ENCODE measurements around the gene PRDM5.

The PRDM5 gene
- total RNA-seq: 0 to 1.3 (median 0.07) reads per million in 18 experiments

- DNase-seq: peak in 1 of 2 donors; percentile 7
These were observed at the start of gene PRDM5 for GRCh38 chr4:120922381-120923206. Gene PRDM5, minus strand, starts transcription at chr4:120922726. Its CDS starts 118 bp downstream, at chr4:120922608.

GRCh38 chr4:120971884-120972283 lies 49.4 kb upstream of the PRDM5 start:
- no peak for DNase-seq

GRCh38 chr4:120965938-120966337 lies 43.4 kb upstream of the PRDM5 start:
- DNase-seq: no peak

GRCh38 chr4:120964596-120964995 lies 42.1 kb upstream of the PRDM5 start:
- no peak for DNase-seq

GRCh38 chr4:120963449-120963848 lies 40.9 kb upstream of the PRDM5 start:
- no peak for DNase-seq

GRCh38 chr4:120960656-120961267 lies 38.2 kb upstream of the PRDM5 start:
- DNase-seq: no peak

- no peak for DNase-seq
These were observed 25.9 kb upstream of the PRDM5 start for GRCh38 chr4:120948382-120948781.

GRCh38 chr4:120942776-120943175 lies 20.2 kb upstream of the PRDM5 start:
- DNase-seq: no peak

- DNase-seq: no peak
These were observed 18.0 kb upstream of the PRDM5 start for GRCh38 chr4:120940547-120940946.

GRCh38 chr4:120939693-120940092 lies 17.2 kb upstream of the PRDM5 start:
- DNase-seq: no peak

GRCh38 chr4:120929847-120930246 lies 7.3 kb upstream of the PRDM5 start:
- DNase-seq: no peak

- DNase-seq: no peak
These were observed 5.4 kb upstream of the PRDM5 start for GRCh38 chr4:120927801-120928409.

GRCh38 chr4:120926358-120927025 lies 4.0 kb upstream of the PRDM5 start:
- DNase-seq: no peak

- DNase-seq: no peak
These were observed 2.4 kb upstream of the PRDM5 start for GRCh38 chr4:120924931-120925330.

GRCh38 chr4:120923207-120923522 lies 639 bp upstream of the PRDM5 start:
- DNase-seq: no peak

GRCh38 chr4:120921456-120922380 lies 808 bp downstream of the PRDM5 start:
- DNase-seq: peak in 1 of 2 donors; percentile 60

GRCh38 chr4:120920666-120921065 lies 1.9 kb downstream of the PRDM5 start:
- no peak for DNase-seq

- no peak for DNase-seq
These were observed 3.2 kb downstream of the PRDM5 start for GRCh38 chr4:120919358-120919757.

- peak in 1 of 2 donors; percentile 18 for DNase-seq
These were observed 3.7 kb downstream of the PRDM5 start for GRCh38 chr4:120918788-120919187.

- no peak for DNase-seq
These were observed 4.4 kb downstream of the PRDM5 start for GRCh38 chr4:120918092-120918491.

- no peak for DNase-seq
These were observed 5.6 kb downstream of the PRDM5 start for GRCh38 chr4:120916937-120917336.

GRCh38 chr4:120915336-120915735 lies 7.2 kb downstream of the PRDM5 start:
- DNase-seq: no peak
